ENCODE data around the gene USH1C. TPM values are rescaled to one million over a fixed set of nuclear protein-coding genes. Genes with fewer than 3 reads are reported as not detected.

Gene USH1C
- total and polyA plus RNA-seq, 2 experiments from 2014 or later, result not detected

- no peaks in the 10 kb centered on the region for H3K9me3 ChIP-seq (ENCODE audit: low read depth)
- H3K4me3 ChIP-seq, result no peak overlapping the region
- H3K79me2 ChIP-seq (ENCODE audit: insufficient read depth), result no peaks in the 10 kb centered on the region
- no peaks in the 10 kb centered on the region for H4K20me1 ChIP-seq (ENCODE audit: insufficient read depth)
- no peak overlapping the region for H3K27ac ChIP-seq
- in situ Hi-C loops (cut with MboI), result no loop called here
- no peak overlapping the region for H2AFZ ChIP-seq
- WGBS, 2 experiments (ENCODE audit: low coverage in 1 of 2, low lambda C conversion rate in 2 of 2, missing lambda C conversion rate in 2 of 2), result 35 to 42% methylated on average over 4 of the region's 4 CpGs
- no peaks in the 10 kb centered on the region for H3K9me2 ChIP-seq (ENCODE audit: insufficient read depth)
- no peak overlapping the region for H3K9ac ChIP-seq
- no peak for DNase-seq
- TF ChIP-seq EZH2phosphoT487 (IDR thresholded peaks at IDR 0.05; ENCODE audit: insufficient read depth, low read depth) (no peak), EZH2 (IDR thresholded peaks at IDR 0.05; ENCODE audit: insufficient read depth, poor library complexity, severe bottlenecking) (no peak)
- H3K4me1 ChIP-seq (ENCODE audit: insufficient read depth), result no peaks in the 10 kb centered on the region
- H3K27me3 ChIP-seq (replicated peaks; ENCODE audit: insufficient read depth), result peaks cover 6% of the 10 kb centered on the region
- no peaks in the 10 kb centered on the region for H3F3A ChIP-seq (ENCODE audit: insufficient read depth)
- no peak overlapping the region for H3K4me2 ChIP-seq (ENCODE audit: unreplicated experiment)
- no peaks in the 10 kb centered on the region for H3K36me3 ChIP-seq (ENCODE audit: low read depth)
These were observed 24.7 kb upstream of the USH1C start for GRCh38 chr11:17568944-17569343.

- WGBS, 2 experiments (ENCODE audit: low coverage in 1 of 2, low lambda C conversion rate in 2 of 2, missing lambda C conversion rate in 2 of 2), result 43 to 50% methylated on average over 2 of the region's 2 CpGs
- no peaks in the 10 kb centered on the region for H3K9me2 ChIP-seq (ENCODE audit: insufficient read depth)
- no peaks in the 10 kb centered on the region for H4K20me1 ChIP-seq (ENCODE audit: insufficient read depth)
- H3K4me1 ChIP-seq (ENCODE audit: insufficient read depth), result no peaks in the 10 kb centered on the region
- H3K36me3 ChIP-seq (ENCODE audit: low read depth), result no peaks in the 10 kb centered on the region
- no peak overlapping the region for H3K4me3 ChIP-seq
- H3K79me2 ChIP-seq (ENCODE audit: insufficient read depth), result no peaks in the 10 kb centered on the region
- no peak overlapping the region for H2AFZ ChIP-seq
- peaks cover 4% of the 10 kb centered on the region; the same call in 1 of the 2 replicates for H3K27me3 ChIP-seq (replicated peaks; ENCODE audit: insufficient read depth)
- no peak overlapping the region for H3K27ac ChIP-seq
- DNase-seq, result no peak
- H3K9ac ChIP-seq, result no peak overlapping the region
- H3K9me3 ChIP-seq (ENCODE audit: low read depth), result no peaks in the 10 kb centered on the region
- H3F3A ChIP-seq (ENCODE audit: insufficient read depth), result no peaks in the 10 kb centered on the region
- no peak overlapping the region for H3K4me2 ChIP-seq (ENCODE audit: unreplicated experiment)
- in situ Hi-C loops (cut with MboI), result no loop called here
- TF ChIP-seq EZH2phosphoT487 (IDR thresholded peaks at IDR 0.05; ENCODE audit: insufficient read depth, low read depth) (no peak), EZH2 (IDR thresholded peaks at IDR 0.05; ENCODE audit: insufficient read depth, poor library complexity, severe bottlenecking) (no peak)
These were observed 20.4 kb upstream of the USH1C start for GRCh38 chr11:17564687-17565042.

- Histone ChIP-seq H3K79me2 (ENCODE audit: insufficient read depth) (no peaks in the 10 kb centered on the region), H2AFZ (no peak overlapping the region), H3K36me3 (ENCODE audit: low read depth) (no peaks in the 10 kb centered on the region), H3K27me3 (replicated peaks; ENCODE audit: insufficient read depth) (peaks cover 5% of the 10 kb centered on the region; the same call in 1 of the 2 replicates), H3F3A (ENCODE audit: insufficient read depth) (no peaks in the 10 kb centered on the region), H3K4me3 (no peak overlapping the region), H3K9ac (no peak overlapping the region), H4K20me1 (ENCODE audit: insufficient read depth) (no peaks in the 10 kb centered on the region), H3K9me2 (ENCODE audit: insufficient read depth) (no peaks in the 10 kb centered on the region), H3K27ac (no peak overlapping the region), H3K4me1 (ENCODE audit: insufficient read depth) (no peaks in the 10 kb centered on the region), H3K9me3 (ENCODE audit: low read depth) (no peaks in the 10 kb centered on the region), H3K4me2 (ENCODE audit: unreplicated experiment) (no peak overlapping the region)
- no peak for DNase-seq
- in situ Hi-C loops (cut with MboI), result no loop called here
- 29 to 35% methylated on average over 4 of the region's 4 CpGs for WGBS, 2 experiments (ENCODE audit: low coverage in 1 of 2, low lambda C conversion rate in 2 of 2, missing lambda C conversion rate in 2 of 2)
- TF ChIP-seq EZH2 (IDR thresholded peaks at IDR 0.05; ENCODE audit: insufficient read depth, poor library complexity, severe bottlenecking), result no peak
- TF ChIP-seq EZH2phosphoT487 (IDR thresholded peaks at IDR 0.05; ENCODE audit: insufficient read depth, low read depth), result no peak
These were observed 19.9 kb upstream of the USH1C start for GRCh38 chr11:17563961-17564686.

GRCh38 chr11:17563231-17563646 lies 19.0 kb upstream of the USH1C start:
- Histone ChIP-seq H3K27ac (no peak overlapping the region), H3F3A (ENCODE audit: insufficient read depth) (no peaks in the 10 kb centered on the region), H3K4me3 (no peak overlapping the region), H3K9me2 (ENCODE audit: insufficient read depth) (no peaks in the 10 kb centered on the region), H3K9me3 (ENCODE audit: low read depth) (no peaks in the 10 kb centered on the region), H3K36me3 (ENCODE audit: low read depth) (no peaks in the 10 kb centered on the region), H2AFZ (no peak overlapping the region), H3K4me2 (ENCODE audit: unreplicated experiment) (no peak overlapping the region), H3K9ac (no peak overlapping the region), H3K27me3 (replicated peaks; ENCODE audit: insufficient read depth) (peaks cover 8% of the 10 kb centered on the region; the same call in 1 of the 2 replicates), H3K79me2 (ENCODE audit: insufficient read depth) (no peaks in the 10 kb centered on the region), H3K4me1 (ENCODE audit: insufficient read depth) (no peaks in the 10 kb centered on the region), H4K20me1 (ENCODE audit: insufficient read depth) (no peaks in the 10 kb centered on the region)
- in situ Hi-C loops (cut with MboI), result no loop called here
- peak; percentile 10 for DNase-seq
- no peak for TF ChIP-seq EZH2 (IDR thresholded peaks at IDR 0.05; ENCODE audit: insufficient read depth, poor library complexity, severe bottlenecking)
- no peak for TF ChIP-seq EZH2phosphoT487 (IDR thresholded peaks at IDR 0.05; ENCODE audit: insufficient read depth, low read depth)
